Osteoblast (primary cell): Measurements from ENCODE around the gene SMIM24. TPM values are rescaled to one million over a fixed set of nuclear protein-coding genes. Genes with fewer than 3 reads are reported as not detected.
"Not testable (repeated sequence)": the region's sequence is repeated elsewhere in the genome, so short reads cannot be mapped to it uniquely, and the experiment has no call there.

Experiments used
- DNase-seq: peaks from one replicate; pipeline ENCODE4 v3.0.0; 2011; ENCODE audit warnings: low spot score, mixed read lengths; ENCODE audit not compliant: insufficient read length; ENCODE audit errors: missing footprints
- H2AFZ ChIP-seq: 2 replicates; pipeline ENCODE4 v1.6.0; 2011; ENCODE audit warnings: mild to moderate bottlenecking, low read length
- H3K27ac ChIP-seq: 2 replicates; pipeline ENCODE4 v1.5.1; 2011; ENCODE audit warnings: mild to moderate bottlenecking, low read depth, low read length, moderate library complexity
- H3K27me3 ChIP-seq: 2 replicates; pipeline ENCODE4 v1.6.0; 2012; ENCODE audit warnings: mild to moderate bottlenecking, control low read depth, inconsistent platforms, low read length, moderate library complexity; ENCODE audit not compliant: insufficient read depth
- H3K36me3 ChIP-seq: 2 replicates; pipeline ENCODE4 v1.5.1; 2011; ENCODE audit warnings: mild to moderate bottlenecking, low read length, control low read depth, moderate library complexity; ENCODE audit not compliant: insufficient read depth
- H3K4me1 ChIP-seq: 2 replicates; pipeline ENCODE4 v1.5.1; 2011; ENCODE audit warnings: mild to moderate bottlenecking, low read length, control low read depth, moderate library complexity; ENCODE audit not compliant: insufficient read depth
- H3K4me2 ChIP-seq: 2 replicates; pipeline ENCODE4 v1.6.0; 2011; ENCODE audit warnings: mild to moderate bottlenecking, low read length; ENCODE audit not compliant: insufficient read depth
- H3K4me3 ChIP-seq: fragments of 200-600 bp; sonication (generic); 3 replicates; pipeline ENCODE4 v1.5.1; 2012; ENCODE audit warnings: mild to moderate bottlenecking, low read length, inconsistent platforms; ENCODE audit not compliant: insufficient read depth
- H3K79me2 ChIP-seq: 2 replicates; pipeline ENCODE4 v1.6.0; 2012; ENCODE audit warnings: mild to moderate bottlenecking, low read length, control low read depth, inconsistent platforms; ENCODE audit not compliant: insufficient read depth
- H3K9me3 ChIP-seq: 2 replicates; pipeline ENCODE4 v1.5.1; 2011; ENCODE audit warnings: low read depth, low read length, control low read depth
- H4K20me1 ChIP-seq: 2 replicates; pipeline ENCODE4 v1.6.0; 2012; ENCODE audit warnings: mild to moderate bottlenecking, low read length, control low read depth; ENCODE audit not compliant: insufficient read depth
- CTCF ChIP-seq: IDR thresholded peaks from 2 replicates; pipeline ENCODE4 v1.5.1; 2011; ENCODE audit warnings: mild to moderate bottlenecking, low read depth, low read length, moderate library complexity; ENCODE audit errors: extremely low read depth
- total RNA-seq: library from RNA; depleted of rRNA; stranded (reverse); fragments of >200 nt; gene quantifications from 2 replicates; pipeline ENCODE4 v1.2.3, GENCODE V29; 2012

Gene SMIM24
- total RNA-seq, 1 donor = not detected

- no peak overlapping the region for H3K27ac ChIP-seq
- H3K27me3 ChIP-seq = no peaks in the 10 kb centered on the region
- no peak overlapping the region for H3K4me2 ChIP-seq
- H2AFZ ChIP-seq = no peak overlapping the region
- DNase-seq = no peak
- peaks cover 32% of the 10 kb centered on the region for H3K4me1 ChIP-seq
- no peak for TF ChIP-seq CTCF
- H3K9me3 ChIP-seq = no peaks in the 10 kb centered on the region
- H3K79me2 ChIP-seq = peaks cover 100% of the 10 kb centered on the region
- peaks cover 14% of the 10 kb centered on the region for H3K36me3 ChIP-seq
- peaks cover 81% of the 10 kb centered on the region for H4K20me1 ChIP-seq
- no peak overlapping the region for H3K4me3 ChIP-seq
These were observed 31.4 kb upstream of the SMIM24 start for GRCh38 chr19:3511506-3512251.

- H3K4me3 ChIP-seq = no peak overlapping the region
- peaks cover 33% of the 10 kb centered on the region for H3K4me1 ChIP-seq
- DNase-seq = no peak
- no peak overlapping the region for H3K27ac ChIP-seq
- H3K27me3 ChIP-seq = no peaks in the 10 kb centered on the region
- peaks cover 72% of the 10 kb centered on the region for H4K20me1 ChIP-seq
- H3K36me3 ChIP-seq = peaks cover 14% of the 10 kb centered on the region
- no peaks in the 10 kb centered on the region for H3K9me3 ChIP-seq
- H3K4me2 ChIP-seq = no peak overlapping the region
- no peak for TF ChIP-seq CTCF
- H3K79me2 ChIP-seq = peaks cover 96% of the 10 kb centered on the region
- H2AFZ ChIP-seq = no peak overlapping the region
These were observed 30.4 kb upstream of the SMIM24 start for GRCh38 chr19:3510727-3511126.

GRCh38 chr19:3509566-3509989 lies 29.3 kb upstream of the SMIM24 start:
- Histone ChIP-seq H3K36me3 (peaks cover 14% of the 10 kb centered on the region), H3K4me3 (no peak overlapping the region), H3K4me1 (peaks cover 32% of the 10 kb centered on the region), H2AFZ (no peak overlapping the region), H3K79me2 (peaks cover 84% of the 10 kb centered on the region), H3K4me2 (peak overlapping the region; percentile 53), H4K20me1 (peaks cover 64% of the 10 kb centered on the region), H3K27ac (peak overlapping the region; percentile 56), H3K27me3 (no peaks in the 10 kb centered on the region), H3K9me3 (no peaks in the 10 kb centered on the region)
- no peak for TF ChIP-seq CTCF
- DNase-seq = peak; percentile 97

GRCh38 chr19:3508771-3509535 lies 28.6 kb upstream of the SMIM24 start:
- Histone ChIP-seq H2AFZ (no peak overlapping the region), H3K36me3 (peaks cover 14% of the 10 kb centered on the region), H3K9me3 (no peaks in the 10 kb centered on the region), H3K4me1 (peaks cover 26% of the 10 kb centered on the region), H3K4me3 (no peak overlapping the region), H3K27ac (peak overlapping the region; percentile 56), H3K4me2 (peak overlapping the region; percentile 53), H3K27me3 (no peaks in the 10 kb centered on the region), H3K79me2 (peaks cover 78% of the 10 kb centered on the region), H4K20me1 (peaks cover 58% of the 10 kb centered on the region)
- no peak for TF ChIP-seq CTCF
- no peak for DNase-seq

- H3K4me3 ChIP-seq, H3K4me2 ChIP-seq, H3K27ac ChIP-seq, DNase-seq, H3K27me3 ChIP-seq, H3K9me3 ChIP-seq, H2AFZ ChIP-seq: not testable (repeated sequence)
- Histone ChIP-seq H4K20me1 (peaks cover 51% of the 10 kb centered on the region), H3K36me3 (peaks cover 14% of the 10 kb centered on the region), H3K4me1 (peaks cover 21% of the 10 kb centered on the region), H3K79me2 (peaks cover 70% of the 10 kb centered on the region)
These were observed 27.9 kb upstream of the SMIM24 start for GRCh38 chr19:3508121-3508661.
